Colonic mucosa (tissue), 4 donors: Measurements from ENCODE around the gene PEBP1. TPM values are rescaled to one million over a fixed set of nuclear protein-coding genes. Genes with fewer than 3 reads are reported as not detected.

ENCODE experiments used
- DNase-seq: peaks from one replicate; pipeline ENCODE4 v3.0.0-alpha.2; 2020
- H3K27ac ChIP-seq: fragments of 200-600 bp; one replicate; pipeline ENCODE4 v1.8.0; 2021
- H3K27me3 ChIP-seq: fragments of 200-600 bp; one replicate; pipeline ENCODE4 v1.8.0; 2021
- H3K36me3 ChIP-seq: fragments of 200-600 bp; one replicate; pipeline ENCODE4 v1.8.0; 2021
- H3K4me1 ChIP-seq: fragments of 200-600 bp; one replicate; pipeline ENCODE4 v1.8.0; 2021; ENCODE audit warnings: mild to moderate bottlenecking
- H3K4me3 ChIP-seq: fragments of 200-600 bp; one replicate; pipeline ENCODE4 v1.8.0; 2021
- H3K9ac ChIP-seq, 2 donors: one replicate each; pipeline ENCODE4 v1.7.0; 2013; ENCODE audit warnings: control low read depth in 2 of 2, low read depth in 2 of 2, low read length in 2 of 2
- H3K9me3 ChIP-seq: fragments of 200-600 bp; one replicate; pipeline ENCODE4 v1.8.0; 2021
- intact Hi-C: fragments of 100-400 bp; cut with DNase I; formaldehyde crosslinking; loops from one replicate; pipeline ENCODE4 v1.14.1; 2022
- total RNA-seq, 2 donors: library from RNA; stranded (reverse); fragmentation: NEBNext Ultra II Directional in 1 of 2; extraction: Animal tissue kit (Norgen Biotek cat#: 25700) in 1 of 2; gene quantifications; one replicate each; pipeline ENCODE4 v1.2.1, GENCODE V29; 2021
- TF ChIP-seq, protein P1 (sequence below): fragments of 200-600 bp; IDR thresholded peaks from one replicate; pipeline ENCODE4 v1.8.0; 2022; ENCODE audit warnings: antibody characterized with exemption, mild to moderate bottlenecking
- donor health status: healthy.
- donor health status: DM: no; HTN: no; CAD: no.
- donor health status: DM: no; HTN: no; CAD: no.

PEBP1 gene
- total RNA-seq, 2 donors from 2014 or later: 211 to 215 TPM

DNA sequence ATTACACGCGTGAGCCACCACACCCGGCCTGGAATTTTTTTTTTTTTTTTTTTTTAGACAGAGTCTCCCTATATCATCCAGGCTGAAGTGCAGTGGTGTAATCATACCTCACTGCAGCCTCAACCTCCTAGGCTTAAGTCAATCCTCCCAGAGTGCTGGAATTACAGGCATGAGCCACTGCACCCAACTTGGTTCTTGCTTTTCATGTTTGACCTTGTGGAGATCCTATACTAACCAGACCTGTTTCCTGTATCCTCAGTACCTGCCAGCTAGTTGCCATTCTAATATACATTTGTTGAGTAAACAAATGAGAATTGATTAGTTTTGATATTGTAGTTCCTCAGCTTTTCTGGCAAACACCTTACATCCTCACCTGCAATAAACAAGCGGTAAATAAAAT is 28.9 kb upstream of the PEBP1 start:
- Histone ChIP-seq H3K36me3 (no peaks in the 10 kb centered on the region), H3K4me3 (no peak overlapping the region), H3K27me3 (no peaks in the 10 kb centered on the region), H3K27ac (no peak overlapping the region), H3K9me3 (no peaks in the 10 kb centered on the region), H3K9ac (no peak overlapping the region), H3K4me1 (no peaks in the 10 kb centered on the region)
- TF ChIP-seq, protein P1, sequence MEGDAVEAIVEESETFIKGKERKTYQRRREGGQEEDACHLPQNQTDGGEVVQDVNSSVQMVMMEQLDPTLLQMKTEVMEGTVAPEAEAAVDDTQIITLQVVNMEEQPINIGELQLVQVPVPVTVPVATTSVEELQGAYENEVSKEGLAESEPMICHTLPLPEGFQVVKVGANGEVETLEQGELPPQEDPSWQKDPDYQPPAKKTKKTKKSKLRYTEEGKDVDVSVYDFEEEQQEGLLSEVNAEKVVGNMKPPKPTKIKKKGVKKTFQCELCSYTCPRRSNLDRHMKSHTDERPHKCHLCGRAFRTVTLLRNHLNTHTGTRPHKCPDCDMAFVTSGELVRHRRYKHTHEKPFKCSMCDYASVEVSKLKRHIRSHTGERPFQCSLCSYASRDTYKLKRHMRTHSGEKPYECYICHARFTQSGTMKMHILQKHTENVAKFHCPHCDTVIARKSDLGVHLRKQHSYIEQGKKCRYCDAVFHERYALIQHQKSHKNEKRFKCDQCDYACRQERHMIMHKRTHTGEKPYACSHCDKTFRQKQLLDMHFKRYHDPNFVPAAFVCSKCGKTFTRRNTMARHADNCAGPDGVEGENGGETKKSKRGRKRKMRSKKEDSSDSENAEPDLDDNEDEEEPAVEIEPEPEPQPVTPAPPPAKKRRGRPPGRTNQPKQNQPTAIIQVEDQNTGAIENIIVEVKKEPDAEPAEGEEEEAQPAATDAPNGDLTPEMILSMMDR: no peak
- no peak for DNase-seq
- intact Hi-C loops: no loop called here

DNA sequence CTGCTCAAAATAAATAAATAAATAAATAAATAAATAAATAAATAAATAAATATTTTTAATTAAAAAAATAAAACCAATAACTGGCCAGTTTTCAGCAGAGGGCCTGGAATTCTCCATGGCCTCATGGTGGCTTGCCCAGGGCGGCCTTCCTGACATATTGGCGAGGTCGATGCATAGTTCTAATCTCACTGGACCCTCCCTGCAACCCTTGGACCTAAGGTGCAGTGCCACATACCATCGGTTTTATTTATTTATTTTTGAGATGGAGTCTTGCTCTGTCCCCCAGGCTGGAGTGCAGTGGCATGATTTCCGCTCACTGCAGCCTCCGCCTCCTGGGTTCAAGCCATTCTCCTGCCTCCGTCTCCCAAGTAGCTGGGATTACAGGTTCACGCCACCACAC is 28.2 kb upstream of the PEBP1 start:
- TF ChIP-seq, protein P1: no peak
- Histone ChIP-seq H3K9me3 (no peaks in the 10 kb centered on the region), H3K36me3 (no peaks in the 10 kb centered on the region), H3K9ac (no peak overlapping the region), H3K4me3 (no peak overlapping the region), H3K4me1 (no peaks in the 10 kb centered on the region), H3K27ac (no peak overlapping the region), H3K27me3 (no peaks in the 10 kb centered on the region)
- DNase-seq: no peak
- intact Hi-C loops: no loop called here

DNA sequence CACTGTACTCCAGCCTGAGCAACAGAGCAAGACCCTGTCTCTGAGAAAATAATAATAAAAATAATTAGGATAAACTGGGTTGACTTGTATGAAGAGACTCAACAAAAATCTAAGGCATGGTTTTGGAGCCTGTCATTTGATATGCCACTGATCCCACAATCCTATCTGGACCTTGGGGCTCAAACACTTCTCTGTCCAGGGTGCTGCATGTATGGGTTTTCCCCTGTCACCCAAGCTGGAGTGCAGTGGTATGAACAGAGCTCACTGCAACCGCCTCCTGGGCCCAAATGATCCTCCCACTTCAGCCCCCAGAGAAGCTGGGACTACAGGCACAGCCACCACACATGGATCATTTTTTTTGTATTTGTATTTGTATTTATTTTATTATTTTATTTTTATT is 26.8 kb upstream of the PEBP1 start:
- no peak overlapping the region for H3K27ac ChIP-seq
- intact Hi-C loops: no loop called here
- H3K36me3 ChIP-seq: no peaks in the 10 kb centered on the region
- no peaks in the 10 kb centered on the region for H3K4me1 ChIP-seq
- H3K4me3 ChIP-seq: no peak overlapping the region
- H3K9me3 ChIP-seq: no peaks in the 10 kb centered on the region
- H3K9ac ChIP-seq: no peak overlapping the region
- H3K27me3 ChIP-seq: no peaks in the 10 kb centered on the region
- DNase-seq: no peak
- TF ChIP-seq, protein P1: no peak

DNA sequence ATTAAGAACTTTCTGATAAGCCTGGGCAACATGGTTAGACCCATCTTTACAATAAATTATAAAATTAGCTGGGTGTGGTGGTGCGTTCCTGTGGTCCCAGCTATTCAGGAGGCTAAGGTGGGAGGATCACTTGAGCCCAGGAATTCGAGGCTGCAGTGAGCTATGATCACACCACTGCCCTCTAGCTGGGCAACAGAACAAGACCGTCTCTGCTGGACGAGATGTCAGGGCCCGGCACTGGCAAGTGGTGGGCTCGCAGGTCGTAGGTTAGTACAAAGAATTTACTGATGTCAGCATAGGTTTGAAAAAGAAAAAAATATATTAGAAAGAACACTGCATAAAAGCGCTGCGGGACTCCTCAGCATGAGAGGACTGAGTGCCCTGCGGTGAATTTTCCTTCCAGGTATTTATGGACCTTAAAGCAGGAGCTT is 16.5 kb upstream of the PEBP1 start:
- DNase-seq: no peak
- no peak overlapping the region for H3K27ac ChIP-seq
- no peaks in the 10 kb centered on the region for H3K4me1 ChIP-seq
- intact Hi-C loops: no loop called here
- TF ChIP-seq, protein P1: no peak
- no peaks in the 10 kb centered on the region for H3K9me3 ChIP-seq
- H3K9ac ChIP-seq: no peak overlapping the region
- no peaks in the 10 kb centered on the region for H3K36me3 ChIP-seq
- H3K27me3 ChIP-seq: no peaks in the 10 kb centered on the region
- H3K4me3 ChIP-seq: no peak overlapping the region

DNA sequence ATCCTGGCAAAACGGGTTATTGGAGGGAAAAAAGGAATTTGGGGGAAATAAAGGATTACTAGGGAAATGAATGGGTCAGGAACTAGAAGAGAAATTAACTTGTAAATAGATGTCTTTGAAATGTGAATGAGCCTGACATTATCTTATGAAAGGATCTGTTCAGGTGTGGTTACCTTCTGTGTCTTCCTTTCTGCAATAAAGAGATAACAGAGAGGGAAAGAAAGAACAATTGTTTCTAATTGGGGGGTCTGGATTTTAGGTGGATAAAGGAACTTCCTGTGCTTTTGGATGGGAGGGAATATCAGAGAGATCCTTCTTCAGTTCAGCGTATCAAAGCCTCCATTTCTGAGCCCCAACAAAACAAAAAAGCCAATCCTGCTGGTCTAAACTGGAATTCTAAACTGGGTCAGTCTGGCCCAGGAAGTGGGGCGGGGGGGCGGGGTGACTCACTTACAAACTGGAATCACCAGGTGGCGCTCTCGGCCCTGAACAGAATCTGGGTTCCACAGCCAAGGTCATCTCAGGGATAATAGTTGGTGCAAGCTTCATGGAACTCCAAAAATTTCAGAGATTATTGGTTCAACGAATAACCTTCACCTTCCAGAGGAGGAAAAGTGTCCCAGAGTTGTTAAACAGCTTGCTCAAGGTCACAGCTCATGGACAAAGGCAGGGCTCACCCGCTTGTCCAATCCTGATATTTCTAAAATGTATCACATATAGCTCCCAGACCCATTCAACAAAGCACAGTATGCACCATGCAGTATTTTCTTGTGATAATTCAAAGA is 15.2 kb upstream of the PEBP1 start:
- intact Hi-C loops: loop anchor here (5.0 kb wide), 1 partner anchor 257 kb away; the partner anchor contains the start of gene SUDS3

More for the DNA sequence above, 15.2 kb upstream of the PEBP1 start:
- Histone ChIP-seq H3K27ac (no peak overlapping the region), H3K9ac (peak overlapping the region in 1 of 2 donors; percentile 63), H3K27me3 (no peaks in the 10 kb centered on the region), H3K36me3 (no peaks in the 10 kb centered on the region), H3K9me3 (no peaks in the 10 kb centered on the region), H3K4me1 (no peaks in the 10 kb centered on the region), H3K4me3 (no peak overlapping the region)
- TF ChIP-seq, protein P1: peak; percentile 74
- DNase-seq: peak; percentile 88
